ENCODE measurements around the gene BSND.

- TF ChIP-seq CTCF (IDR thresholded peaks at IDR 0.05) = no peak
- no peak for TF ChIP-seq POLR2A (IDR thresholded peaks at IDR 0.05)
- TF ChIP-seq EP300 (IDR thresholded peaks at IDR 0.05) = no peak
These were observed 8.5 kb upstream of the BSND start for GRCh38 chr1:54989968-54990810.
